Tibial nerve (tissue), 4 donors: ENCODE data around the gene TNFRSF18. TPM values are rescaled to one million over a fixed set of nuclear protein-coding genes. Genes with fewer than 3 reads are reported as not detected.
"Not testable (repeated sequence)": the region's sequence is repeated elsewhere in the genome, so short reads cannot be mapped to it uniquely, and the experiment has no call there.

Source experiments
- DNase-seq, 2 donors: peaks; one replicate each; pipeline ENCODE4 v3.0.0-alpha.2; 2019; ENCODE audit warnings: low spot score in 2 of 2
- H3K27ac ChIP-seq, 4 donors: fragments of 200-600 bp; sonication (generic) in 3 of 4; one replicate each; pipeline ENCODE4 v1.5.1; 2017 to 2019; ENCODE audit warnings: mild to moderate bottlenecking in 1 of 4
- H3K27me3 ChIP-seq, 2 donors: fragments of 200-600 bp; sonication (generic) in 1 of 2; one replicate each; pipeline versions ENCODE4 v1.5.1 to v1.6.0; 2017 to 2019
- H3K36me3 ChIP-seq, 3 donors: fragments of 200-600 bp; sonication (generic); one replicate each; pipeline ENCODE4 v1.5.1; 2018 to 2019
- H3K4me1 ChIP-seq, 4 donors: fragments of 200-600 bp; sonication (generic) in 3 of 4; one replicate each; pipeline ENCODE4 v1.5.1; 2017 to 2019
- H3K4me3 ChIP-seq, 4 donors: fragments of 200-600 bp; sonication (generic) in 3 of 4; one replicate each; pipeline ENCODE4 v1.5.1; 2017 to 2019; ENCODE audit warnings: mild to moderate bottlenecking in 1 of 4, moderate library complexity in 1 of 4
- H3K9me3 ChIP-seq, 4 donors: fragments of 200-600 bp; sonication (generic) in 3 of 4; one replicate each; pipeline ENCODE4 v1.5.1; 2017 to 2019
- CTCF ChIP-seq, 5 experiments: fragments of 200-600 bp in 3 of 5; fragments of 450-650 bp in 2 of 5; sonication (generic) in 3 of 5; IDR thresholded peaks; one replicate each; pipeline ENCODE4 v1.5.1; 2016 to 2019; ENCODE audit warnings: antibody characterized with exemption in 5 of 5, mild to moderate bottlenecking in 3 of 5, moderate library complexity in 2 of 5
- EP300 ChIP-seq, 2 donors: sonication (generic); formaldehyde crosslinking; IDR thresholded peaks; one replicate each; pipeline ENCODE4 v1.6.1; 2017; ENCODE audit warnings: antibody characterized with exemption in 2 of 2, mild to moderate bottlenecking in 1 of 2
- POLR2A ChIP-seq, 2 donors: fragments of 450-650 bp; IDR thresholded peaks; one replicate each; pipeline ENCODE4 v1.6.1; 2017; ENCODE audit warnings: antibody characterized with exemption in 2 of 2, mild to moderate bottlenecking in 2 of 2, moderate library complexity in 2 of 2
- WGBS, 2 donors: methylation state at CpG; one replicate each; pipeline ENCODE4 v1.1.5; 2018; 5-methylcytosine and 5-hydroxymethylcytosine counted together
- total RNA-seq, 4 donors: library from RNA; depleted of rRNA; stranded (reverse); fragments of >200 nt; gene quantifications; one replicate each; pipeline ENCODE4 v1.1.0, GENCODE V29; 2016

Gene TNFRSF18
- total RNA-seq, 4 donors from 2014 or later = 0.44 TPM; not detected in 3

GRCh38 chr1:1253314-1253713 lies 46.9 kb upstream of the TNFRSF18 start:
- H3K9me3 ChIP-seq = no peaks in the 10 kb centered on the region
- no peak for DNase-seq
- no peak overlapping the region for H3K27ac ChIP-seq
- no peaks in the 10 kb centered on the region for H3K4me1 ChIP-seq
- WGBS, 2 donors = 81 to 84% methylated on average over 12 of the region's 12 CpGs
- peaks cover 0 to 70% (median 5%) of the 10 kb centered on the region in 3 donors for H3K36me3 ChIP-seq
- H3K4me3 ChIP-seq = no peak overlapping the region
- H3K27me3 ChIP-seq = no peaks in the 10 kb centered on the region
- no peak for TF ChIP-seq EP300 (IDR thresholded peaks at IDR 0.05)
- TF ChIP-seq POLR2A (IDR thresholded peaks at IDR 0.05) = no peak
- TF ChIP-seq CTCF (IDR thresholded peaks at IDR 0.05) = no peak

GRCh38 chr1:1250786-1251284 lies 44.4 kb upstream of the TNFRSF18 start:
- DNase-seq = no peak
- TF ChIP-seq POLR2A (IDR thresholded peaks at IDR 0.05) = no peak
- TF ChIP-seq EP300 (IDR thresholded peaks at IDR 0.05) = no peak
- TF ChIP-seq CTCF (IDR thresholded peaks at IDR 0.05) = no peak
- 83 to 85% methylated on average over 11 to 16 of the region's 16 CpGs for WGBS, 2 donors
- Histone ChIP-seq H3K36me3 (peaks cover 0 to 50% (median 5%) of the 10 kb centered on the region in 3 donors), H3K9me3 (no peaks in the 10 kb centered on the region), H3K4me3 (no peak overlapping the region), H3K27me3 (peaks cover 0 to 18% of the 10 kb centered on the region in 2 donors), H3K27ac (no peak overlapping the region), H3K4me1 (peaks cover 0 to 13% (median 5%) of the 10 kb centered on the region in 4 donors)

- H3K4me1 ChIP-seq = peaks cover 0 to 24% (median 7%) of the 10 kb centered on the region in 4 donors
- peaks cover 0 to 38% of the 10 kb centered on the region in 2 donors for H3K27me3 ChIP-seq
- not testable (repeated sequence) for H3K4me3 ChIP-seq, DNase-seq, H3K9me3 ChIP-seq, H3K27ac ChIP-seq
- 87 to 100% methylated on average over 3 to 15 of the region's 21 CpGs for WGBS, 2 donors
- peaks cover 0 to 26% (median 0%) of the 10 kb centered on the region in 3 donors for H3K36me3 ChIP-seq
These were observed 41.9 kb upstream of the TNFRSF18 start for GRCh38 chr1:1248009-1248913.

GRCh38 chr1:1247341-1247913 lies 41.0 kb upstream of the TNFRSF18 start:
- H3K9me3 ChIP-seq = no peaks in the 10 kb centered on the region
- H3K27ac ChIP-seq = no peak overlapping the region
- H3K27me3 ChIP-seq = peaks cover 0 to 46% of the 10 kb centered on the region in 2 donors
- peaks cover 0 to 25% (median 0%) of the 10 kb centered on the region in 3 donors for H3K36me3 ChIP-seq
- TF ChIP-seq POLR2A (IDR thresholded peaks at IDR 0.05) (no peak), CTCF (IDR thresholded peaks at IDR 0.05) (no peak), EP300 (IDR thresholded peaks at IDR 0.05) (no peak)
- peaks cover 0 to 24% (median 7%) of the 10 kb centered on the region in 4 donors for H3K4me1 ChIP-seq
- WGBS, 2 donors = 67 to 70% methylated on average over 16 to 18 of the region's 25 CpGs
- no peak overlapping the region for H3K4me3 ChIP-seq
- no peak for DNase-seq

- no peak within 1 kb of the TSS for H3K4me3 ChIP-seq
- peaks cover 0 to 25% (median 0%) of the 10 kb centered on the region in 3 donors for H3K36me3 ChIP-seq
- H3K27ac ChIP-seq = no peak within 1 kb of the TSS
- H3K9me3 ChIP-seq = no peaks in the 10 kb centered on the region
- peaks cover 0 to 24% (median 7%) of the 10 kb centered on the region in 4 donors for H3K4me1 ChIP-seq
- peaks cover 0 to 51% of the 10 kb centered on the region in 2 donors for H3K27me3 ChIP-seq
- no peak for DNase-seq
- no peak for TF ChIP-seq EP300 (IDR thresholded peaks at IDR 0.05)
- TF ChIP-seq POLR2A (IDR thresholded peaks at IDR 0.05) = no peak
- 3 to 6% methylated on average over 21 to 27 of the region's 74 CpGs for WGBS, 2 donors
These were observed 40.4 kb upstream of the TNFRSF18 start, which contains the start of gene C1QTNF12 for GRCh38 chr1:1246577-1247340. Gene C1QTNF12 (minus strand): TSS chr1:1246722. CDS start chr1:1246690, 32 bp downstream.
